HEK293 (cell line): ENCODE data around the gene TCHP.
"Not testable (repeated sequence)": the region's sequence is repeated elsewhere in the genome, so short reads cannot be mapped to it uniquely, and the experiment has no call there.

Experiments
- YY1 ChIP-seq: fragments of 450-650 bp; formaldehyde crosslinking; IDR thresholded peaks from 2 replicates; pipeline ENCODE4 v1.5.1; 2018; ENCODE audit warnings: missing biosample characterization, missing genetic modification characterization
- ZFHX2 ChIP-seq: fragments of 450-650 bp; formaldehyde crosslinking; conservative IDR thresholded peaks from 2 replicates; pipeline ENCODE4 v1.5.1; 2016; ENCODE audit warnings: missing biosample characterization, missing genetic modification characterization
- ZNF114 ChIP-seq: fragments of 450-650 bp; formaldehyde crosslinking; IDR thresholded peaks from 2 replicates; pipeline ENCODE4 v1.5.0; 2017; ENCODE audit warnings: missing biosample characterization, missing genetic modification characterization
- ZNF121 ChIP-seq: fragments of 450-650 bp; formaldehyde crosslinking; IDR thresholded peaks from 2 replicates; pipeline ENCODE4 v1.5.1; 2016; ENCODE audit warnings: missing biosample characterization, missing genetic modification characterization
- ZNF302 ChIP-seq: fragments of 450-650 bp; formaldehyde crosslinking; IDR thresholded peaks from 2 replicates; pipeline ENCODE4 v1.5.1; 2016; ENCODE audit warnings: missing biosample characterization, missing genetic modification characterization, low read depth
- ZNF558 ChIP-seq: fragments of 450-650 bp; formaldehyde crosslinking; IDR thresholded peaks from 2 replicates; pipeline ENCODE4 v1.5.1; 2016; ENCODE audit warnings: missing biosample characterization, missing genetic modification characterization
- ZNF626 ChIP-seq: fragments of 450-650 bp; sonication (Bioruptor Pico); formaldehyde crosslinking; IDR thresholded peaks from 2 replicates; pipeline ENCODE4 v1.5.1; 2018; ENCODE audit warnings: missing biosample characterization, missing genetic modification characterization, inconsistent platforms
- ZSCAN30 ChIP-seq: fragments of 450-650 bp; IDR thresholded peaks from 2 replicates; pipeline ENCODE4 v1.5.1; 2018; ENCODE audit warnings: missing biosample characterization, mild to moderate bottlenecking, missing genetic modification characterization, moderate library complexity
- TF ChIP-seq, protein P1 (sequence below): fragments of 450-650 bp; formaldehyde crosslinking; IDR thresholded peaks from 2 replicates; pipeline ENCODE4 v1.5.1; 2016; ENCODE audit warnings: missing biosample characterization, missing genetic modification characterization
- TF ChIP-seq, protein P2 (sequence below): fragments of 450-650 bp; formaldehyde crosslinking; optimal IDR thresholded peaks from 2 replicates; pipeline ENCODE3; 2016; ENCODE audit warnings: missing biosample characterization, mild to moderate bottlenecking, missing genetic modification characterization
- TF ChIP-seq, protein P3 (sequence below): fragments of 450-650 bp; formaldehyde crosslinking; IDR thresholded peaks from 2 replicates; pipeline ENCODE4 v1.5.1; 2016; ENCODE audit warnings: missing biosample characterization, missing genetic modification characterization

DNA sequence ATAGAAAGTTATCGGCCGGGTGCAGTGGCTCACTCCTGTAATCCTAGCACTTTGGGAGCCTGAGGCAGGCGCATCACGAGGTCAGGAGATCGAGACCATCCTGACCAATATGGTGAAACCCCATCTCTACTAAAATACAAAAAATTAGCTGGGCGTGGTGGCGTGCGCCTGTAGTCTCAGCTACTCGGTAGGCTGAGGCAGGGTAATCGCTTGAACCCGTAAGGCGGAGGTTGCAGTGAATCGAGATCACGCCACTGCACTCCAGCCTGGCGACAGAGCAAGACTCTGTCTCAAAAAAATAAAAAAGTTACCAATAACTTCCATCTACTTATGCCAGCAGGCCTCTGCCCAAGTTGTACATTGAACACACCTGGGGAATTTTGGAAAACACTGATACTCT is 729 bp upstream of the TCHP start:
- TF ChIP-seq, protein P1, sequence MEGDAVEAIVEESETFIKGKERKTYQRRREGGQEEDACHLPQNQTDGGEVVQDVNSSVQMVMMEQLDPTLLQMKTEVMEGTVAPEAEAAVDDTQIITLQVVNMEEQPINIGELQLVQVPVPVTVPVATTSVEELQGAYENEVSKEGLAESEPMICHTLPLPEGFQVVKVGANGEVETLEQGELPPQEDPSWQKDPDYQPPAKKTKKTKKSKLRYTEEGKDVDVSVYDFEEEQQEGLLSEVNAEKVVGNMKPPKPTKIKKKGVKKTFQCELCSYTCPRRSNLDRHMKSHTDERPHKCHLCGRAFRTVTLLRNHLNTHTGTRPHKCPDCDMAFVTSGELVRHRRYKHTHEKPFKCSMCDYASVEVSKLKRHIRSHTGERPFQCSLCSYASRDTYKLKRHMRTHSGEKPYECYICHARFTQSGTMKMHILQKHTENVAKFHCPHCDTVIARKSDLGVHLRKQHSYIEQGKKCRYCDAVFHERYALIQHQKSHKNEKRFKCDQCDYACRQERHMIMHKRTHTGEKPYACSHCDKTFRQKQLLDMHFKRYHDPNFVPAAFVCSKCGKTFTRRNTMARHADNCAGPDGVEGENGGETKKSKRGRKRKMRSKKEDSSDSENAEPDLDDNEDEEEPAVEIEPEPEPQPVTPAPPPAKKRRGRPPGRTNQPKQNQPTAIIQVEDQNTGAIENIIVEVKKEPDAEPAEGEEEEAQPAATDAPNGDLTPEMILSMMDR (tag by site-specific recombination), result not testable (repeated sequence)
- TF ChIP-seq ZNF626; YY1 (tag by site-specific recombination); ZNF121 (tag by site-specific recombination); ZSCAN30; ZFHX2 (tag by site-specific recombination); ZNF558 (tag by site-specific recombination); ZNF302; ZNF114 (tag by site-specific recombination): not testable (repeated sequence)
- TF ChIP-seq, protein P2, sequence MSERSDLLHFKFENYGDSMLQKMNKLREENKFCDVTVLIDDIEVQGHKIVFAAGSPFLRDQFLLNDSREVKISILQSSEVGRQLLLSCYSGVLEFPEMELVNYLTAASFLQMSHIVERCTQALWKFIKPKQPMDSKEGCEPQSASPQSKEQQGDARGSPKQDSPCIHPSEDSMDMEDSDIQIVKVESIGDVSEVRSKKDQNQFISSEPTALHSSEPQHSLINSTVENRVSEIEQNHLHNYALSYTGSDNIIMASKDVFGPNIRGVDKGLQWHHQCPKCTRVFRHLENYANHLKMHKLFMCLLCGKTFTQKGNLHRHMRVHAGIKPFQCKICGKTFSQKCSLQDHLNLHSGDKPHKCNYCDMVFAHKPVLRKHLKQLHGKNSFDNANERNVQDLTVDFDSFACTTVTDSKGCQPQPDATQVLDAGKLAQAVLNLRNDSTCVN (tag by site-specific recombination), result not testable (repeated sequence)
- TF ChIP-seq, protein P3, sequence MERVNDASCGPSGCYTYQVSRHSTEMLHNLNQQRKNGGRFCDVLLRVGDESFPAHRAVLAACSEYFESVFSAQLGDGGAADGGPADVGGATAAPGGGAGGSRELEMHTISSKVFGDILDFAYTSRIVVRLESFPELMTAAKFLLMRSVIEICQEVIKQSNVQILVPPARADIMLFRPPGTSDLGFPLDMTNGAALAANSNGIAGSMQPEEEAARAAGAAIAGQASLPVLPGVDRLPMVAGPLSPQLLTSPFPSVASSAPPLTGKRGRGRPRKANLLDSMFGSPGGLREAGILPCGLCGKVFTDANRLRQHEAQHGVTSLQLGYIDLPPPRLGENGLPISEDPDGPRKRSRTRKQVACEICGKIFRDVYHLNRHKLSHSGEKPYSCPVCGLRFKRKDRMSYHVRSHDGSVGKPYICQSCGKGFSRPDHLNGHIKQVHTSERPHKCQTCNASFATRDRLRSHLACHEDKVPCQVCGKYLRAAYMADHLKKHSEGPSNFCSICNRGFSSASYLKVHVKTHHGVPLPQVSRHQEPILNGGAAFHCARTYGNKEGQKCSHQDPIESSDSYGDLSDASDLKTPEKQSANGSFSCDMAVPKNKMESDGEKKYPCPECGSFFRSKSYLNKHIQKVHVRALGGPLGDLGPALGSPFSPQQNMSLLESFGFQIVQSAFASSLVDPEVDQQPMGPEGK, result not testable (repeated sequence)
